Measurements from ENCODE around the gene KIF1C.

KIF1C gene

GRCh38 chr17:4968486-4969046 lies 29.2 kb upstream of the KIF1C start:
- DNase-seq (ENCODE audit: low read depth in 1 of 2, low spot score in 1 of 2): peak in 1 of 2 donors; percentile 32

- peak in 1 of 2 donors; percentile 63 for DNase-seq (ENCODE audit: low read depth in 1 of 2, low spot score in 1 of 2)
These were observed 28.7 kb upstream of the KIF1C start for GRCh38 chr17:4969047-4969550.

GRCh38 chr17:4969551-4970173 lies 28.1 kb upstream of the KIF1C start:
- no peak for DNase-seq (ENCODE audit: low read depth in 1 of 2, low spot score in 1 of 2)

- DNase-seq (ENCODE audit: low read depth in 1 of 2, low spot score in 1 of 2): no peak
These were observed 27.5 kb upstream of the KIF1C start for GRCh38 chr17:4970273-4970672.

- no peak for DNase-seq (ENCODE audit: low read depth in 1 of 2, low spot score in 1 of 2)
These were observed 25.9 kb upstream of the KIF1C start for GRCh38 chr17:4971826-4972225.

GRCh38 chr17:4972322-4972721 lies 25.4 kb upstream of the KIF1C start:
- DNase-seq (ENCODE audit: low read depth in 1 of 2, low spot score in 1 of 2): no peak

GRCh38 chr17:4972752-4973151 lies 25.0 kb upstream of the KIF1C start:
- no peak for DNase-seq (ENCODE audit: low read depth in 1 of 2, low spot score in 1 of 2)

GRCh38 chr17:4973256-4974114 lies 24.3 kb upstream of the KIF1C start:
- DNase-seq (ENCODE audit: low read depth in 1 of 2, low spot score in 1 of 2): no peak

- DNase-seq (ENCODE audit: low read depth in 1 of 2, low spot score in 1 of 2): no peak
These were observed 23.6 kb upstream of the KIF1C start for GRCh38 chr17:4974115-4974670.

GRCh38 chr17:4978726-4979125 lies 19.0 kb upstream of the KIF1C start:
- no peak for DNase-seq (ENCODE audit: low read depth in 1 of 2, low spot score in 1 of 2)

GRCh38 chr17:4980644-4981216 lies 17.0 kb upstream of the KIF1C start:
- no peak for DNase-seq (ENCODE audit: low read depth in 1 of 2, low spot score in 1 of 2)

- no peak for DNase-seq (ENCODE audit: low read depth in 1 of 2, low spot score in 1 of 2)
These were observed 15.4 kb upstream of the KIF1C start for GRCh38 chr17:4982305-4982704.

GRCh38 chr17:4986403-4986802 lies 11.3 kb upstream of the KIF1C start:
- DNase-seq (ENCODE audit: low read depth in 1 of 2, low spot score in 1 of 2): no peak

GRCh38 chr17:4986951-4987766 lies 10.6 kb upstream of the KIF1C start, which contains the start of gene CAMTA2:
Gene CAMTA2 (minus strand): TSS chr17:4987675. CDS start chr17:4986222, 1,453 bp downstream.
- peak; percentile 74 to 83 for DNase-seq (ENCODE audit: low read depth in 1 of 2, low spot score in 1 of 2)

GRCh38 chr17:4987767-4988567 lies 9.8 kb upstream of the KIF1C start:
- DNase-seq (ENCODE audit: low read depth in 1 of 2, low spot score in 1 of 2): no peak

- DNase-seq (ENCODE audit: low read depth in 1 of 2, low spot score in 1 of 2): no peak
These were observed 3.6 kb upstream of the KIF1C start for GRCh38 chr17:4994081-4994595.

GRCh38 chr17:4998027-4998731 lies 429 bp downstream of the KIF1C start:
- DNase-seq (ENCODE audit: low read depth in 1 of 2, low spot score in 1 of 2): no peak

- DNase-seq (ENCODE audit: low read depth in 1 of 2, low spot score in 1 of 2): no peak
These were observed 1.1 kb downstream of the KIF1C start for GRCh38 chr17:4998732-4999429.

Data from activated CD4-positive, alpha-beta T cell treated with anti-CD3 and anti-CD28 coated beads, Interleukin-2, amount 50 U/mL, for 24 hours (primary cell).